Neural crest cell (in vitro differentiated cells): Measurements from ENCODE around the gene LPIN2. TPM values are rescaled to one million over a fixed set of nuclear protein-coding genes. Genes with fewer than 3 reads are reported as not detected.

Experiments used
- DNase-seq: peaks from one replicate; pipeline ENCODE4 v3.0.0; 2021; ENCODE audit warnings: low read depth, mixed read lengths, low spot score
- H3K27ac Mint-ChIP-seq: one replicate; pipeline ENCODE4 v1.8.0; 2021; ENCODE audit warnings: mild to moderate bottlenecking, mixed read lengths; ENCODE audit not compliant: unreplicated experiment
- H3K27me3 Mint-ChIP-seq: 2 replicates; pipeline ENCODE4 v1.8.0; 2021; ENCODE audit warnings: low read depth, mild to moderate bottlenecking, mixed read lengths
- H3K36me3 Mint-ChIP-seq: 2 replicates; pipeline ENCODE4 v1.8.0; 2021; ENCODE audit warnings: low read depth, mild to moderate bottlenecking, mixed read lengths
- H3K4me1 Mint-ChIP-seq: 2 replicates; pipeline ENCODE4 v1.8.0; 2021; ENCODE audit warnings: mixed read lengths
- H3K4me3 Mint-ChIP-seq: one replicate; pipeline ENCODE4 v1.8.0; 2021; ENCODE audit warnings: mild to moderate bottlenecking, mixed read lengths
- H3K9me3 Mint-ChIP-seq: 2 replicates; pipeline ENCODE4 v1.8.0; 2021; ENCODE audit warnings: mixed read lengths
- total RNA-seq: library from RNA; stranded (reverse); gene quantifications from 2 replicates; pipeline ENCODE4 v1.2.1, GENCODE V29; 2021
- TF ChIP-seq, protein P1 (sequence below): fragments of 200-600 bp; sonication (generic); conservative IDR thresholded peaks from 2 replicates; pipeline ENCODE4 v1.5.0; 2021; ENCODE audit warnings: antibody characterized with exemption, mild to moderate bottlenecking

Gene LPIN2
- total RNA-seq, 1 donor from 2014 or later, result 22.6 TPM

DNA sequence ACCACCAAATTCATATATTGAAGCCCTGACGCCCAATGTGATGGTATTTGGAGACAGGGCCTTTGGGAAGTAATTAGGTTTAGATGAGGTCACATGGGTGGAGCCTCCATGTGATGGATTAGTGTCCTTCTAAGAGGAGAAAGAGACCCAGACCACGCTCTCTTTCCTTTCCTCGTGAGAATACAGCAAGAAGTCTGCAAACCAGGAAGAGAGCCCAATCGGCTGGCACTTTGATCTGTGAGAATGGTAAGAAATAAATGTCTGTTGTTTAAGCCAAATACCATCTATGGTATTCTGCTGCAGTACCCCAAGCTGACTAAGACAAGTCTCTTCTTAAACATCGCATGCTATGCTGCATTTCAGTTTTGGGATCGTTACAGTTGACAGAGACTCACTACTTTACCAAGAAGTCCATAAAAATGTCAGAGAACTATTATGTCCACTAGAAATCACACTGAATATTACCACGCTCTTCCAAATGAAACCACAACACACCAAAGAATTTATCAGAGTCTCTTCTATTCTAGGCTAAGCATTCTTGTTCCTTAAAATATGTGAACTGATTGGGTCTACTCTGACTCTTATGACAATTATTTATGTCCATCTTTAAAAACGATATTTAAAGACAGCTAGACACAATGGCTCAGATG lies 48.5 kb downstream of the LPIN2 start:
- TF ChIP-seq, protein P1, sequence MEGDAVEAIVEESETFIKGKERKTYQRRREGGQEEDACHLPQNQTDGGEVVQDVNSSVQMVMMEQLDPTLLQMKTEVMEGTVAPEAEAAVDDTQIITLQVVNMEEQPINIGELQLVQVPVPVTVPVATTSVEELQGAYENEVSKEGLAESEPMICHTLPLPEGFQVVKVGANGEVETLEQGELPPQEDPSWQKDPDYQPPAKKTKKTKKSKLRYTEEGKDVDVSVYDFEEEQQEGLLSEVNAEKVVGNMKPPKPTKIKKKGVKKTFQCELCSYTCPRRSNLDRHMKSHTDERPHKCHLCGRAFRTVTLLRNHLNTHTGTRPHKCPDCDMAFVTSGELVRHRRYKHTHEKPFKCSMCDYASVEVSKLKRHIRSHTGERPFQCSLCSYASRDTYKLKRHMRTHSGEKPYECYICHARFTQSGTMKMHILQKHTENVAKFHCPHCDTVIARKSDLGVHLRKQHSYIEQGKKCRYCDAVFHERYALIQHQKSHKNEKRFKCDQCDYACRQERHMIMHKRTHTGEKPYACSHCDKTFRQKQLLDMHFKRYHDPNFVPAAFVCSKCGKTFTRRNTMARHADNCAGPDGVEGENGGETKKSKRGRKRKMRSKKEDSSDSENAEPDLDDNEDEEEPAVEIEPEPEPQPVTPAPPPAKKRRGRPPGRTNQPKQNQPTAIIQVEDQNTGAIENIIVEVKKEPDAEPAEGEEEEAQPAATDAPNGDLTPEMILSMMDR, result no peak
- no peak overlapping the region for H3K4me3 Mint-ChIP-seq
- no peak overlapping the region for H3K27ac Mint-ChIP-seq
- peaks cover 5% of the 10 kb centered on the region for H3K36me3 Mint-ChIP-seq
- H3K4me1 Mint-ChIP-seq, result peaks cover 43% of the 10 kb centered on the region
- no peaks in the 10 kb centered on the region for H3K27me3 Mint-ChIP-seq
- no peaks in the 10 kb centered on the region for H3K9me3 Mint-ChIP-seq
- no peak for DNase-seq

Other genes with a start within 250 kb of the LPIN2 start
- 16.0 and 19.2 TPM in 2 replicates for gene EMILIN2, start 166.1 kb downstream of the LPIN2 start, total RNA-seq
- gene MYOM1, start 206.8 kb upstream of the LPIN2 start, total RNA-seq, result 0.89 and 1.4 TPM in 2 replicates
- gene MYL12A, start 234.7 kb upstream of the LPIN2 start, total RNA-seq, result 165 TPM in 2 replicates
- gene MYL12B, start 249.0 kb upstream of the LPIN2 start, total RNA-seq, result 89.6 and 95.1 TPM in 2 replicates